BE2C (cell line): ENCODE results near the gene PKNOX2.

Source experiments
- DNase-seq: peaks from one replicate; pipeline ENCODE4 v3.0.0-alpha.2; 2020
- H3K27me3 ChIP-seq: fragments of 250-450 bp; sonication (Bioruptor Pico); 2 replicates; pipeline ENCODE4 v1.5.1; 2020; ENCODE audit warnings: mild to moderate bottlenecking
- H3K36me3 ChIP-seq: fragments of 250-450 bp; sonication (Bioruptor Pico); 2 replicates; pipeline ENCODE4 v1.5.1; 2020; ENCODE audit warnings: mild to moderate bottlenecking
- H3K4me1 ChIP-seq: fragments of 250-450 bp; sonication (Bioruptor Pico); 2 replicates; pipeline ENCODE4 v1.5.1; 2020
- H3K4me3 ChIP-seq: 2 replicates; pipeline ENCODE4 v1.5.1; 2011; ENCODE audit warnings: low read depth, low read length
- H3K9me3 ChIP-seq: fragments of 250-450 bp; sonication (Bioruptor Pico); 2 replicates; pipeline ENCODE4 v1.5.1; 2020
- TF ChIP-seq, protein P1 (sequence below): IDR thresholded peaks from 2 replicates; pipeline ENCODE4 v1.5.1; 2012; ENCODE audit warnings: mild to moderate bottlenecking, low read depth, low read length

The PKNOX2 gene

GRCh38 chr11:125148011-125148410 lies 16.5 kb upstream of the PKNOX2 start:
- no peak for DNase-seq
- H3K27me3 ChIP-seq, result peaks cover 19% of the 10 kb centered on the region
- no peaks in the 10 kb centered on the region for H3K9me3 ChIP-seq
- TF ChIP-seq, protein P1, sequence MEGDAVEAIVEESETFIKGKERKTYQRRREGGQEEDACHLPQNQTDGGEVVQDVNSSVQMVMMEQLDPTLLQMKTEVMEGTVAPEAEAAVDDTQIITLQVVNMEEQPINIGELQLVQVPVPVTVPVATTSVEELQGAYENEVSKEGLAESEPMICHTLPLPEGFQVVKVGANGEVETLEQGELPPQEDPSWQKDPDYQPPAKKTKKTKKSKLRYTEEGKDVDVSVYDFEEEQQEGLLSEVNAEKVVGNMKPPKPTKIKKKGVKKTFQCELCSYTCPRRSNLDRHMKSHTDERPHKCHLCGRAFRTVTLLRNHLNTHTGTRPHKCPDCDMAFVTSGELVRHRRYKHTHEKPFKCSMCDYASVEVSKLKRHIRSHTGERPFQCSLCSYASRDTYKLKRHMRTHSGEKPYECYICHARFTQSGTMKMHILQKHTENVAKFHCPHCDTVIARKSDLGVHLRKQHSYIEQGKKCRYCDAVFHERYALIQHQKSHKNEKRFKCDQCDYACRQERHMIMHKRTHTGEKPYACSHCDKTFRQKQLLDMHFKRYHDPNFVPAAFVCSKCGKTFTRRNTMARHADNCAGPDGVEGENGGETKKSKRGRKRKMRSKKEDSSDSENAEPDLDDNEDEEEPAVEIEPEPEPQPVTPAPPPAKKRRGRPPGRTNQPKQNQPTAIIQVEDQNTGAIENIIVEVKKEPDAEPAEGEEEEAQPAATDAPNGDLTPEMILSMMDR, result no peak
- H3K36me3 ChIP-seq, result no peaks in the 10 kb centered on the region
- no peaks in the 10 kb centered on the region for H3K4me1 ChIP-seq
- no peak overlapping the region for H3K4me3 ChIP-seq

GRCh38 chr11:125148743-125149142 lies 15.8 kb upstream of the PKNOX2 start:
- no peak for DNase-seq
- H3K9me3 ChIP-seq, result no peaks in the 10 kb centered on the region
- no peaks in the 10 kb centered on the region for H3K36me3 ChIP-seq
- no peaks in the 10 kb centered on the region for H3K4me1 ChIP-seq
- peaks cover 19% of the 10 kb centered on the region for H3K27me3 ChIP-seq
- TF ChIP-seq, protein P1, result no peak
- H3K4me3 ChIP-seq, result no peak overlapping the region

- TF ChIP-seq, protein P1, result no peak
- Histone ChIP-seq H3K4me1 (no peaks in the 10 kb centered on the region), H3K9me3 (no peaks in the 10 kb centered on the region), H3K36me3 (no peaks in the 10 kb centered on the region), H3K27me3 (peaks cover 8% of the 10 kb centered on the region), H3K4me3 (no peak overlapping the region)
- no peak for DNase-seq
These were observed 10.7 kb upstream of the PKNOX2 start for GRCh38 chr11:125153837-125154236.

DNA sequence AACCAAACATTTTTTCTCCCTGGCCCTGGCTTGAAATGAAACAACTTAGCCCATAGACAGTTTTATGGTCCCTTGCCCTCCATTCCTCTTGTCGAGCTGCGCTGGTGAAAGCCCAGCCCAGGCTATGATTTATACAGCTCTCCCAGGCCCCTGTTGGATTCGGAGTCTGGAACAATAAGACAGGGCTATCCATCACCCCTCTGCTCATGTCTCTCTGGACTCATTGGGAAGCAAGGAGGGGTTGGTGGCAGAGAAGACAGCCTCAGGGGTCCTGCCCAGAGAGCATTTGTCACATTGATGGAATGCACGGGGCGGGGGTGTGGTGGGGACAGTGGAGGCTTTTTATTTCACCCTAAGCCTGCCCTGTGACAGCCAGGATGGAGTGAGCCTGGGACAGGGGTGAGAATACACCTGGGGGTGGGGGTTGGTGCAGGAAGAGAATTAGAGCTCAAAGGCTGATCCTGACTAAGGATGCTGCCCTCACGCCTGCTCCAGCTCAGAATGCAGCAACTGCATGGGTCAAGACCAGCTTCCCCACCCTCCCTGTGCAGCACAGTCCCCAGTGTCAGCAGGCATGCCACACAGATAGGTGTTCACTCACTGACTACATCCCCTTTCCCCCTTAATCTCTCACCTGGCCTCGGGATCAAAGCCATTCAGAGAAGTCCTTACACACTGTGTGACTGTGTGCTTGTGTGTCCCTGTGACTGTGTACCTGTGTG lies 10.0 kb upstream of the PKNOX2 start:
- Histone ChIP-seq H3K4me1 (no peaks in the 10 kb centered on the region), H3K4me3 (no peak overlapping the region), H3K27me3 (peaks cover 8% of the 10 kb centered on the region), H3K36me3 (no peaks in the 10 kb centered on the region), H3K9me3 (no peaks in the 10 kb centered on the region)
- DNase-seq, result no peak
- TF ChIP-seq, protein P1, result no peak

DNA sequence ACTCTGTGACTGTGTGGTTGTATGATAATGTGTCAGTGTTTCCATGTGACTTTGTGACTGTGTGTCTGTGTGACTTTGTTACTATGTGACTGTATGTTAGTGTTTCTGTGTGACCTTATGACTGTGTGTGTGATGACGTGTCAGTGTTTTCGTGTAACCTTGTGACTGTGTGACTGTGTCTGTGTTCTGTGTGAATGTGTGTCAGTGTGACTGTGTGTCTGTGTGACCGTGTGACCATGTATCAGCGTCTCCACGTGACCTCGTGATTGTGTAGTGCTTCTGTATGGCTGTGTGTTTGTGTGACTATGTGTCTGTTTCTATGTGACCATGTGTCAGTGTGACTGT lies 9.5 kb upstream of the PKNOX2 start:
- no peak overlapping the region for H3K4me3 ChIP-seq
- H3K36me3 ChIP-seq, result no peaks in the 10 kb centered on the region
- H3K4me1 ChIP-seq, result no peaks in the 10 kb centered on the region
- TF ChIP-seq, protein P1, result no peak
- peaks cover 8% of the 10 kb centered on the region for H3K27me3 ChIP-seq
- H3K9me3 ChIP-seq, result no peaks in the 10 kb centered on the region
- no peak for DNase-seq

GRCh38 chr11:125155767-125156166 lies 8.8 kb upstream of the PKNOX2 start:
- Histone ChIP-seq H3K4me1 (no peaks in the 10 kb centered on the region), H3K9me3 (no peaks in the 10 kb centered on the region), H3K4me3 (no peak overlapping the region), H3K27me3 (peaks cover 8% of the 10 kb centered on the region), H3K36me3 (no peaks in the 10 kb centered on the region)
- TF ChIP-seq, protein P1, result no peak
- no peak for DNase-seq
